Fibroblast of upper back skin (primary cell): ENCODE data around the gene CREBL2.
A peak's percentile ranks its signal among the peaks of the same experiment; 100 is the strongest.
"Not testable (repeated sequence)": the region's sequence is repeated elsewhere in the genome, so short reads cannot be mapped to it uniquely, and the experiment has no call there.

Experiments
- DNase-seq: peaks from one replicate; pipeline ENCODE4 v3.0.0-alpha.2; 2013

CREBL2 gene

DNA sequence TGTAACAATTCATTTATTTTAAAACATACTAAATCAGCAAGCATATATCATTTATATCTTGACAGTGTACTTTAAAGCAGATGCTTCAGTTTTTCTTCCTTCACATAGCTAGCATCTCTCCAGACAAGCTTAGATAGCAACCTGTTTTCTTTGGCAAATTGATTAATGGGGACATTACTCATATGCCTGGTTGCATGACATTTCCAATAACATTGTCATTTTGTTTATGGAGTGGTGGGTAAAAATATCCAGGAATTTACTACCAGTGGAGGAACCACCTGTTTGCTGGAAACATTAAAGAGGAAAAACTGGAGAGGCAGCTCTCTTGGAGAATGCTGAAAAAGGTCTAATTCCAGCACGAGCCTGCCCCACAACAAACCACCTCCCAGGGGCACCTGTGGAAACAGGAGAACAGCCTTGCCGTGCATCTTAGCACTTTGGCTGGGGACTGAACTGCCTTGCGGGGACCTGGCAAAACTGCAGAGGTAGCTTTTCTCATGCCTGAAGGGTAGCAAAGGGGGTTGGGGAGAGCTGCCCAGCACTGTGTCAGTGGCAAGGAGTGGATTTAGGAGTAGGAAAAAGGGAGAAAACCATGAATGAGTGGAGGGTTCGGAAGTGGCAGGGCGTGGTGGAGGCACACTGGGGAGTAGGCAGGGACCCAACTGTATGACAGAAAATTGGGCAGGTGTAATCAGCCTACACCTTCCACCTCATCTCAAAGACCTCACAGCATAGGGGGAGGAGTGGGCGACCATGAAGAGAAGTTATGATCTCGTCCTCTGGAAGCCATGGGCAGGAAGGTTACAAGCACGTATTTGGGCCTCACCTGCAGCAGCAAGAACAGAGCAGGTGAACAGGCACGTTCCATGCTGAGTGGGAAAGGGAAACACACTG is 11.7 kb upstream of the CREBL2 start:
- no peak for DNase-seq

DNA sequence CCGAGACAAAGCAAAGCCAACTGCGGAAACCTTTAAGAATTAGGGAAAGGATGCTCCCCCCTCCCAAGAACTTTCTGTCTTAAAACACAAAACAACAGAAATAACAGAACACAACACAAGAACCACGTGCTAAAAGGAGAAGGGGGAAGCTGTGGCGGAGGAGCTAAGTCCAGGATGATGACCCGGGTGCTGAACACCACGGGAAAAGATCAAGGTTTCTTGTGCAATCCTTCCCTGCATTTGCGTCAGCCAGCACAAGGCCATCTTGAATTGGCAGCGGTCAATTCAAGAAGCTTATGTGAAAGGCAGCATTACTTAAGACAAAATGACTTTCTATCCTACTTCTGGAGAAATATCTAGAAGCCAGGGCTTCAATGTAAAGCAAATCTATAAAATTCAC is 11.0 kb upstream of the CREBL2 start:
- no peak for DNase-seq

DNA sequence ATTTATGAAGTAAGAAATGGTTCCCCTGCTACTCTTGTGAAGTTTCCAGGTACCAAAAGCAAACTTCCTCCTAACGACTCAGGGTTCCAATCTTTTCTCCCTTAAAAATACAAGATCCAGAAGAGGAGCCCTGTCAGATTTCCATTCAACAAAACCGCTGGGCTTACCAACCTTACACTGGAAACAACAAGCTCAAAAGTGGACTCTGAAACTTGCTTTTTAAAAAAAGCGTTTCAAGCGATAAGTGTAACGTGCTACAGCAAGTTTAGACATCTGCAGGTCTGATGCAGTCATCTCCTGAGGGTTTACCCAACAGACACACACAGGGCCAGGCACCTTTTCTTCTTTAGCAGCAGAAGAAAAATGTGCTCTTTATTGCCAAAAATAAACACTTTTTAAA is 6.9 kb upstream of the CREBL2 start:
- no peak for DNase-seq

DNA sequence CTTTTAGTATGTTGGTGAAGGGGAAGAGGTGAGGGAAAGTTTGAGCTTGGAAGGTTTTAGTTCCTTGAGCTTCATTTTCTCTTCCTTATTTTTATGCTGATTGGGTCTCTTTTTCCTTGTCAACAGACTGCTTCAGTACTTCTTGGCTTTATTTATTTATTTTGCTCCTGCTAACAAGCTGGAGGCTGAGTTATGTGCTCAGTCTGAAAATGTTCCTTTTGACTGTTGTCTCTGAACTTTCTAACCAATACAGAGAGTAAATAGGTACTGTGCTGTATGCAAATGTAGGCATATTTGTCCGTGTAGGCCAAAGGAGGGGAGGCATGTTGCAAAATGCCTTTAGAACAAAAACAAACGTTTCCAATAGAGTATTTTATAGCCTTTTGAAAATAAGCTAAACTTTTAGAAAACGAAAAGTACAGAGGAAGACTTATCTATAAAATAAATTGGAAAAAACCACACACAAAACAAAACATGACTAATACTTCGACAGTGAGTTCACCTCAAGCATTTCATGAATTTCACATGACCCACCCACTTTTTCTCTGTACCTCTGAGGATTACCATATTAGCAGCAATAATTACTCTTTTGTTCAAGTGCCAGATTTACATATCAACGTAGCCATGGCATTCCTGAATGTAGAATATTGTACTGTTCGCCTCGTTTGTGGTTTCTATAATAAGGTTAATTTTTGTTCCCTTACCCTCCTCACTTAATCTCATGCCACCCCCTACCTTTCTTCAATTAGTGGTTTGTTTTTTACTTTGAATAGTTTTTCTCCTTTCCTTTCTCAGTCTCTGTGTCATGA is 4.7 kb upstream of the CREBL2 start:
- peak; percentile 74 for DNase-seq

DNA sequence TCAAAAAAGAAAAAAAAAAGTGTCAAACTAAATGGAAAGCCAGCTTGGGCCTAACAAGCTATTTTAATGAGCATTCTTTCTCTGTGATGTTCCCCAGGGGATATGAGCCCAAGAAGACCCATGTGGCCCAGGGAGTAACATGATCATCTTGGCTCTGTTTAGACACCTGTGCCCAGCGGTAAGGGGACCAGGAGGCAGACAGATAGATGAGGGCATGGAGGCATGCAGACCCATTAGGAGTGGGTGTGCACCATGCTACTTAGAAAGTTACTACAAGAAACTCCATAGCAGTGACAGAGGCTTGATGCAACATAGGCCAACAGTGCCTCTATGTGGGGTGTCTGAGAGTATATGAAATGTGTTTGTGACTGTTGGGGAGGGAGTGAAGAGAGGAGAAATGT is 3.1 kb upstream of the CREBL2 start:
- DNase-seq: no peak

GRCh38 chr12:12609692-12610091 is 2.0 kb upstream of the CREBL2 start:
- no peak for DNase-seq

- DNase-seq: no peak
These were observed 965 bp upstream of the CREBL2 start for GRCh38 chr12:12610711-12611110.

DNA sequence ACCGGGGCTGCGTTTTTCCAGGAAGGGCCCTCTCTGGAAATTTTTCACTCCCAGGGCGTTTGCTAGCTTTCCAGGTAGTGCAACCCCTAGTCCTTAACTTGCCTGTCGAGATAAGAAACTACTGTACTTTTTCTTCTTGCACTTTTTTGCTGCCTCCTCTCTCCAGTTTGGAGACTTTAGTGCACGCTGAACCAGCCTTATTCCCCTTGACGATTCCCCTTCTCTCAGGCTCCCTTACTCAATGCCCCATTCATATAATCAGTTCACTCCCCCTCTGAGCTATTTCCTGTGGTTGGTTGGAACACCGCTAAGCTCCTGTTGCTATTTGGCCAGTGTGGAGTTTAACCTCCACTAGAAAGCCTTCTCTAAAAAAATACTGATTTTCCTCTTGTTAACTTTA is 682 bp downstream of the CREBL2 start:
- DNase-seq: peak; percentile 55

GRCh38 chr12:12613344-12613743 is 1.7 kb downstream of the CREBL2 start:
- DNase-seq: no peak

DNA sequence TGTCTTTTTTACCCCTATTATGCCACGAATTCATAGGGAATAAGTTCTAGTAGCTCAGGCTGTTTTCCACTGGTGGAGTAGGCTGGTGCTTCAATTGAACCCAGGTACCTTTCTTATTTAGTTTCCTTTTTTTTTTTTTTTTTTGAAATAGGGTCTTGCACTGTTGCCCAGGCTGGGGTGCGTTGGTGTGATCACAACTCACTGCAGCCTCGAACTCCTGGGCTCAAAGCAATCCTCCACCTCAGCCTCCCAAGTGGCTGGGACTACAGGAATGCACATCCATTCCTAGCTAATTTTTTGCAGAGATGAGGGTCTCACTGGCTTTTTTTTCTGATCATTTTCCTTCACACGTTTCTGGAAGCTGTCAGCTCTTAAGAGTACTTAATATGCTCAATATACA is 2.7 kb downstream of the CREBL2 start:
- DNase-seq: no peak

GRCh38 chr12:12616512-12617310 is 5.0 kb downstream of the CREBL2 start:
- no peak for DNase-seq

GRCh38 chr12:12618064-12618463 is 6.4 kb downstream of the CREBL2 start:
- DNase-seq: not testable (repeated sequence)

- DNase-seq: no peak
These were observed 9.1 kb downstream of the CREBL2 start for GRCh38 chr12:12620730-12621315.

GRCh38 chr12:12622418-12622817 is 10.7 kb downstream of the CREBL2 start:
- no peak for DNase-seq

- no peak for DNase-seq
These were observed 12.9 kb downstream of the CREBL2 start for GRCh38 chr12:12624498-12624992.

GRCh38 chr12:12626471-12626870 is 14.8 kb downstream of the CREBL2 start:
- DNase-seq: no peak

GRCh38 chr12:12627308-12627827 is 15.7 kb downstream of the CREBL2 start:
- no peak for DNase-seq

DNA sequence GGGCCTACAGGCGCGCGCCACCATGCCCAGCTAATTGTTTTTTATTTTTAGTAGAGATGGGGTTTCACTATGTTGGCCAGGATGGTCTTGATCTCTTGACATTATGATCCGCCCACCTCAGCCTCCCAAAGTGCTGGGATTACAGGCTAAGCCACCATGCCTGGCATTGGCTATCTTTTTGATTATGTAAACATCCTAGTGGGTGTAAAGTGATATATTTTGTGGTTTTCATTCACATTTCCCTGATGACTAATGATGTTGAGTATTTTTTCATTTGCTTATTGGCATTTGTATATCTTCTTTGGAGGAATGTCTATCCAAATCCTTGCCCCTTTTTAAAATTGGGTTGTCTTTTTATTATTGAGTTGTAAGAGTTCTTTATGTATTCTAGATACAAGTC is 16.3 kb downstream of the CREBL2 start:
- peak; percentile 9 for DNase-seq

- no peak for DNase-seq
These were observed 19.2 kb downstream of the CREBL2 start for GRCh38 chr12:12630850-12631249.

- DNase-seq: no peak
These were observed 24.0 kb downstream of the CREBL2 start for GRCh38 chr12:12635651-12636050.

- no peak for DNase-seq
These were observed 25.0 kb downstream of the CREBL2 start for GRCh38 chr12:12636641-12637040.

- DNase-seq: not testable (repeated sequence)
These were observed 28.3 kb downstream of the CREBL2 start for GRCh38 chr12:12639995-12640394.
